Mesenchymal stem cell (in vitro differentiated cells and primary cell): ENCODE results near the gene DENND1C. TPM values are rescaled to one million over a fixed set of nuclear protein-coding genes. Genes with fewer than 3 reads are reported as not detected.

Source experiments
- DNase-seq: peaks from one replicate; pipeline ENCODE4 v3.0.0-alpha.2; 2013
- H2AFZ ChIP-seq: one replicate; pipeline ENCODE4 v1.6.1; 2013; ENCODE audit warnings: low read depth, mild to moderate bottlenecking, control low read depth, inconsistent platforms, low read length, moderate library complexity
- H2AK5ac ChIP-seq: 2 replicates; pipeline ENCODE4 v1.6.1; 2013; ENCODE audit warnings: low read length, moderate library complexity, mild to moderate bottlenecking, inconsistent platforms; ENCODE audit not compliant: severe bottlenecking
- H2BK120ac ChIP-seq: one replicate; pipeline ENCODE4 v1.6.1; 2013; ENCODE audit warnings: low read depth, mild to moderate bottlenecking, inconsistent platforms, low read length, moderate library complexity
- H2BK12ac ChIP-seq, 2 experiments: one replicate each; pipeline ENCODE4 v1.6.1; 2013; ENCODE audit warnings: inconsistent platforms in 2 of 2, low read length in 2 of 2, mild to moderate bottlenecking in 2 of 2, moderate library complexity in 2 of 2, control low read depth in 1 of 2
- H2BK15ac ChIP-seq: one replicate; pipeline ENCODE4 v1.6.1; 2013; ENCODE audit warnings: mild to moderate bottlenecking, low read depth, inconsistent platforms; ENCODE audit not compliant: poor library complexity, severe bottlenecking
- H2BK5ac ChIP-seq: 2 replicates; pipeline ENCODE4 v1.6.1; 2013; ENCODE audit warnings: low read depth, mild to moderate bottlenecking, low read length, control low read depth, inconsistent platforms; ENCODE audit not compliant: poor library complexity, severe bottlenecking
- H3K14ac ChIP-seq, 2 experiments: one replicate each; pipeline ENCODE4 v1.6.1; 2013; ENCODE audit warnings: inconsistent platforms in 2 of 2, low read length in 2 of 2, control low read depth in 1 of 2, mild to moderate bottlenecking in 1 of 2, moderate library complexity in 1 of 2
- H3K18ac ChIP-seq, 2 experiments: one replicate each; pipeline ENCODE4 v1.6.1; 2013; ENCODE audit warnings: inconsistent platforms in 2 of 2, low read length in 2 of 2, control low read depth in 1 of 2, low read depth in 1 of 2, mild to moderate bottlenecking in 1 of 2
- H3K23ac ChIP-seq, 2 experiments: one replicate each; pipeline ENCODE4 v1.6.1; 2013; ENCODE audit warnings: inconsistent platforms in 2 of 2, low read length in 2 of 2, mild to moderate bottlenecking in 2 of 2, moderate library complexity in 2 of 2, control low read depth in 1 of 2
- H3K27ac ChIP-seq: 2 replicates; pipeline ENCODE4 v1.5.1; 2013; ENCODE audit warnings: mild to moderate bottlenecking, moderate library complexity, low read length, control low read depth, inconsistent platforms; ENCODE audit not compliant: poor library complexity, severe bottlenecking
- H3K27me3 ChIP-seq, 2 experiments: 2 replicates each; pipeline versions ENCODE4 v1.6.1 to v1.7.0; 2013; ENCODE audit warnings: low read length in 2 of 2, mild to moderate bottlenecking in 2 of 2, moderate library complexity in 2 of 2, control low read depth in 1 of 2, inconsistent platforms in 1 of 2; ENCODE audit not compliant: control insufficient read depth in 1 of 2, insufficient read depth in 1 of 2
- H3K36me3 ChIP-seq, 2 experiments: 2 replicates each; pipeline versions ENCODE4 v1.6.1 to v1.7.0; 2013; ENCODE audit warnings: low read length in 2 of 2, control low read depth in 1 of 2, inconsistent platforms in 1 of 2, low read depth in 1 of 2, mild to moderate bottlenecking in 1 of 2; ENCODE audit not compliant: insufficient read depth in 2 of 2, control insufficient read depth in 1 of 2
- H3K4ac ChIP-seq, 2 experiments: one replicate each; pipeline ENCODE4 v1.6.1; 2013; ENCODE audit warnings: inconsistent platforms in 2 of 2, low read length in 2 of 2, mild to moderate bottlenecking in 2 of 2, moderate library complexity in 2 of 2, control low read depth in 1 of 2, low read depth in 1 of 2
- H3K4me1 ChIP-seq: 2 replicates; pipeline ENCODE4 v1.6.1; 2013; ENCODE audit warnings: low read depth, low read length, control low read depth; ENCODE audit not compliant: control insufficient read depth, insufficient read depth
- H3K4me2 ChIP-seq: 2 replicates; pipeline ENCODE4 v1.6.1; 2013; ENCODE audit warnings: low read length, mild to moderate bottlenecking, inconsistent platforms; ENCODE audit not compliant: poor library complexity, severe bottlenecking
- H3K4me3 ChIP-seq, 2 experiments: 2 replicates each; pipeline versions ENCODE4 v1.5.1 to v1.7.0; 2013; ENCODE audit warnings: low read length in 2 of 2, mild to moderate bottlenecking in 2 of 2, control low read depth in 1 of 2, low read depth in 1 of 2; ENCODE audit not compliant: insufficient read depth in 1 of 2
- H3K79me1 ChIP-seq: replicated peaks from 2 replicates; pipeline ENCODE4 v1.6.1; 2013; ENCODE audit warnings: mild to moderate bottlenecking, control low read depth, low read length, inconsistent platforms; ENCODE audit not compliant: poor library complexity, severe bottlenecking
- H3K9ac ChIP-seq: 2 replicates; pipeline ENCODE4 v1.7.0; 2013; ENCODE audit warnings: mild to moderate bottlenecking, low read length, moderate library complexity
- H3K9me3 ChIP-seq: 2 replicates; pipeline ENCODE4 v1.7.0; 2013; ENCODE audit warnings: mild to moderate bottlenecking, low read length; ENCODE audit not compliant: control insufficient read depth
- H4K8ac ChIP-seq: one replicate; pipeline ENCODE4 v1.6.1; 2013; ENCODE audit warnings: inconsistent platforms, mild to moderate bottlenecking, low read length, moderate library complexity
- H4K91ac ChIP-seq: one replicate; pipeline ENCODE4 v1.6.1; 2013; ENCODE audit warnings: mild to moderate bottlenecking, low read length, inconsistent platforms
- WGBS: methylation state at CpG from one replicate; pipeline ENCODE4 v1.1.7; 2013; ENCODE audit warnings: mixed read lengths; 5-methylcytosine and 5-hydroxymethylcytosine counted together
- small RNA-seq: library from polyadenylated mRNA; stranded (forward); fragments of <200 nt; extraction: miRNeasy Mini kit (QIAGEN cat#:217004); gene quantifications from one replicate; pipeline ENCODE3, GENCODE V24; 2013; ENCODE audit warnings: low read depth

The DENND1C gene

DNA sequence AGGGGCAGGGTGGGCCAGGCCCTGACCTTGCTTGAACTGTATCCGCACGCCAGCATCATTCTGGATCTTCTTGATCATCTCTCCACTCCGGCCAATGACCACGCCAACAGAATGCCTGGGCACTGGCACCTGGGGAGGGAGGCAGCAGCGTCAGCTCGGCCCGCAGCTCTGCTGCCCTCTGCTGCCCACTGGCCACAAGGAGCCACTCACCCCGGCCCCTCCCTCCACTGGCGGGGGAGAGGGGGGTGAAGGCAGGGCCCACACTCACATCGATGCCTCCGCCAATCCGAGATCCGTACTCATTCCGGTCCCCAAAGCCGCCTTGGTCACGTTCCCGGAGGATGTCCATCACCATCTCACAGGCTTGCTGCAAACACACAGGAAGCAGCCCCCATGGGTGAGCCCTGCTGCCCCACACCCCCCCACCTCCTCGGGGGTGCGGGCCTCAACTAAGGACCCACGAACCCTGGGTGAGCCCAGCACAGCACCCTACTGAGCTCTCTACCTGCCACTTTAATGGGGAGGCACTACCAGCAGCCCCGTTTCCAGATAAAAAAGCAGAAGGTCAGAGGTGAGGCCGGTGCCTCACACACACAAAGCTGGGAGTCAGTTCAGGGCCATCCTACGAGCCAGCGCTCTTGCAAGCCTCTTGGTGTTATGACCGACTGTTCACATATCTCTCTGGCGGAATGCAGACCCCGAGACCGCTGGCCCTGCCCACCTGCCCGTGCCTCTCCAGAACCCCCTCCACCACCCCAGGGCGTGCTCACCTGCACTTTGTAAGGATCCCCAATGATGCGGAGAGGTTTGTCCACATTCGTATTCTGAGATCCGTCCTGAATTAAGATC lies 63.6 kb downstream of the DENND1C start:
- Histone ChIP-seq H2BK5ac (no peak overlapping the region), H3K4ac (no peak overlapping the region), H2BK15ac (no peak overlapping the region), H3K4me3 (no peak overlapping the region), H3K36me3 (peaks cover 80 to 88% of the 10 kb centered on the region in 2 experiments), H3K4me1 (peaks cover 15% of the 10 kb centered on the region), H3K14ac (no peak overlapping the region), H2BK120ac (no peak overlapping the region), H3K79me1 (peaks cover 37% of the 10 kb centered on the region), H3K18ac (no peak overlapping the region), H3K27ac (no peak overlapping the region), H2AFZ (no peak overlapping the region), H3K9me3 (no peaks in the 10 kb centered on the region), H2AK5ac (no peak overlapping the region), H3K9ac (no peak overlapping the region), H4K91ac (no peak overlapping the region), H2BK12ac (no peak overlapping the region), H3K23ac (no peak overlapping the region), H3K4me2 (no peak overlapping the region), H3K27me3 (no peaks in the 10 kb centered on the region), H4K8ac (no peak overlapping the region)
- 93% methylated on average over 33 of the region's 33 CpGs for WGBS
- peak; percentile 17 for DNase-seq

Small RNA genes within 50 kb of the gene (small RNA-seq; reads per million reads assigned to genes)
- gene AC010503.2 = not detected
